MCF 10A (cell line): ENCODE measurements around the gene DHX34. TPM values are rescaled to one million over a fixed set of nuclear protein-coding genes. Genes with fewer than 3 reads are reported as not detected.

Experiments used
- BruUV-seq: library from RNA; stranded (reverse); fragments of 400-500 nt; replicated peaks from 2 replicates; lab custom pipeline; 2021; lab: Mats Ljungman, UMichigan
- CTCF ChIA-PET: fragments of 300-600 bp; sonication (Branson Sonifier 250); formaldehyde crosslinking; extraction: SDS; loops from one replicate; lab custom pipeline; 2021; ENCODE audit warnings: antibody characterized with exemption, inconsistent platforms; lab: Yijun Ruan, JAX
- POLR2A ChIA-PET: fragments of 300-600, 350-650 bp; sonication (Branson Sonifier 250); formaldehyde crosslinking; extraction: SDS; loops from one replicate; lab custom pipeline; 2020; ENCODE audit warnings: antibody characterized with exemption, inconsistent platforms; lab: Yijun Ruan, JAX
- DNase-seq: peaks from one replicate; pipeline ENCODE4 v3.0.0-alpha.2; 2018; ENCODE audit not compliant: unreplicated experiment
- H3K27ac Mint-ChIP-seq: one replicate; pipeline ENCODE4 v1.8.0; 2022; ENCODE audit warnings: mild to moderate bottlenecking, low read depth, mixed read lengths; ENCODE audit not compliant: unreplicated experiment
- H3K27me3 Mint-ChIP-seq: one replicate; pipeline ENCODE4 v1.8.0; 2022; ENCODE audit warnings: mixed read lengths; ENCODE audit not compliant: insufficient read depth, unreplicated experiment
- H3K36me3 Mint-ChIP-seq: one replicate; pipeline ENCODE4 v1.8.0; 2022; ENCODE audit warnings: mild to moderate bottlenecking, moderate library complexity, mixed read lengths; ENCODE audit not compliant: insufficient read depth, unreplicated experiment
- H3K4me1 Mint-ChIP-seq: one replicate; pipeline ENCODE4 v1.8.0; 2022; ENCODE audit warnings: mixed read lengths; ENCODE audit not compliant: insufficient read depth, unreplicated experiment
- H3K4me3 Mint-ChIP-seq: one replicate; pipeline ENCODE4 v1.8.0; 2022; ENCODE audit warnings: mild to moderate bottlenecking, moderate library complexity, mixed read lengths; ENCODE audit not compliant: unreplicated experiment
- H3K9me3 Mint-ChIP-seq: one replicate; pipeline ENCODE4 v1.8.0; 2022; ENCODE audit warnings: mixed read lengths; ENCODE audit not compliant: unreplicated experiment
- CTCF ChIP-seq: fragments of 200-600 bp; IDR thresholded peaks from one replicate; pipeline ENCODE4 v1.8.0; 2022; ENCODE audit warnings: antibody characterized with exemption, mild to moderate bottlenecking; ENCODE audit not compliant: unreplicated experiment
- intact Hi-C: fragments of 100-400 bp; cut with micrococcal nuclease; formaldehyde crosslinking; loops from 2 replicates; pipeline ENCODE4 v1.14.1; 2022
- total RNA-seq: library from RNA; stranded (reverse); gene quantifications from 2 replicates; pipeline ENCODE4 v1.2.3, GENCODE V29; 2022

The DHX34 gene
- total RNA-seq, 1 experiment from 2014 or later: 34.7 TPM

- Mint-ChIP-seq H3K4me1 (peaks cover 32% of the 10 kb centered on the region), H3K9me3 (no peaks in the 10 kb centered on the region), H3K36me3 (peaks cover 7% of the 10 kb centered on the region), H3K27me3 (no peaks in the 10 kb centered on the region), H3K4me3 (peak overlapping the region; percentile 10), H3K27ac (peak overlapping the region; percentile 96)
- DNase-seq: peak; percentile 98
- POLR2A ChIA-PET: interaction anchor here (0.5 to 2.0 kb wide), 13 partner anchors 10 to 202 kb away, joined by 3 to 24 read pairs (median 3); partner anchors contain the start of genes DHX34 and ZC3H4
- TF ChIP-seq CTCF: no peak
- intact Hi-C loops: no loop called here
- CTCF ChIA-PET: interaction anchor here (0.6 to 3.0 kb wide), 6 partner anchors 10 to 1008 kb away, joined by 3 to 22 read pairs (median 6); partner anchors contain the start of gene DHX34
- no TSS peak for BruUV-seq
Observed at GRCh38 chr19:47315125-47315821, 33.8 kb upstream of the DHX34 start.

GRCh38 chr19:47316513-47316912 is 32.6 kb upstream of the DHX34 start:
- H3K4me1 Mint-ChIP-seq: peaks cover 23% of the 10 kb centered on the region
- TF ChIP-seq CTCF: no peak
- DNase-seq: no peak
- CTCF ChIA-PET: interaction anchor here (0.6 to 3.0 kb wide), 10 partner anchors 11 to 429 kb away, joined by 3 to 22 read pairs (median 4); partner anchors contain the start of gene DHX34
- H3K27ac Mint-ChIP-seq: no peak overlapping the region
- H3K9me3 Mint-ChIP-seq: no peaks in the 10 kb centered on the region
- intact Hi-C loops: no loop called here
- no peak overlapping the region for H3K4me3 Mint-ChIP-seq
- POLR2A ChIA-PET: interaction anchor here (0.6 to 0.9 kb wide), 2 partner anchors 14 to 43 kb away, joined by 4 to 5 read pairs; no protein-coding TSS in a partner anchor
- no peaks in the 10 kb centered on the region for H3K27me3 Mint-ChIP-seq
- no peaks in the 10 kb centered on the region for H3K36me3 Mint-ChIP-seq
- BruUV-seq: no TSS peak

- POLR2A ChIA-PET: interaction anchor here (0.9 kb wide), 1 partner anchor 25 kb away, joined by 3 read pairs; no protein-coding TSS in a partner anchor
- H3K9me3 Mint-ChIP-seq: no peaks in the 10 kb centered on the region
- no peak overlapping the region for H3K4me3 Mint-ChIP-seq
- no peak for DNase-seq
- no TSS peak for BruUV-seq
- H3K27ac Mint-ChIP-seq: no peak overlapping the region
- intact Hi-C loops: no loop called here
- TF ChIP-seq CTCF: no peak
- H3K27me3 Mint-ChIP-seq: no peaks in the 10 kb centered on the region
- no peaks in the 10 kb centered on the region for H3K36me3 Mint-ChIP-seq
- CTCF ChIA-PET: no interaction called here
- peaks cover 15% of the 10 kb centered on the region for H3K4me1 Mint-ChIP-seq
Observed at GRCh38 chr19:47319923-47320871, 28.9 kb upstream of the DHX34 start.

GRCh38 chr19:47321630-47322029 is 27.5 kb upstream of the DHX34 start:
- POLR2A ChIA-PET: no interaction called here
- no peaks in the 10 kb centered on the region for H3K27me3 Mint-ChIP-seq
- CTCF ChIA-PET: no interaction called here
- H3K9me3 Mint-ChIP-seq: no peaks in the 10 kb centered on the region
- no peak for DNase-seq
- BruUV-seq: no TSS peak
- intact Hi-C loops: no loop called here
- no peak overlapping the region for H3K27ac Mint-ChIP-seq
- no peak overlapping the region for H3K4me3 Mint-ChIP-seq
- H3K36me3 Mint-ChIP-seq: no peaks in the 10 kb centered on the region
- peaks cover under 1% of the 10 kb centered on the region for H3K4me1 Mint-ChIP-seq
- no peak for TF ChIP-seq CTCF
